ENCODE data around the gene CDH23.

CDH23 gene

GRCh38 chr10:71546220-71546619 lies 149.5 kb downstream of the CDH23 start:
- no peak for DNase-seq

- no peak for DNase-seq
Observed at GRCh38 chr10:71547312-71547711, 150.6 kb downstream of the CDH23 start.

- no peak for DNase-seq
Observed at GRCh38 chr10:71547876-71548846, 151.4 kb downstream of the CDH23 start.

- DNase-seq, result no peak
Observed at GRCh38 chr10:71549766-71550533, 153.2 kb downstream of the CDH23 start.

- DNase-seq, result no peak
Observed at GRCh38 chr10:71550628-71551027, 153.9 kb downstream of the CDH23 start.

- DNase-seq, result no peak
Observed at GRCh38 chr10:71551970-71552369, 155.2 kb downstream of the CDH23 start.

GRCh38 chr10:71553432-71553831 lies 156.7 kb downstream of the CDH23 start:
- no peak for DNase-seq

- DNase-seq, result no peak
Observed at GRCh38 chr10:71554671-71555070, 158.0 kb downstream of the CDH23 start.

GRCh38 chr10:71555087-71555723 lies 158.5 kb downstream of the CDH23 start:
- DNase-seq, result no peak

- DNase-seq, result no peak
Observed at GRCh38 chr10:71555724-71556119, 159.0 kb downstream of the CDH23 start.

- no peak for DNase-seq
Observed at GRCh38 chr10:71558991-71559390, 162.3 kb downstream of the CDH23 start.

- no peak for DNase-seq
Observed at GRCh38 chr10:71561003-71561574, 164.4 kb downstream of the CDH23 start.

- no peak for DNase-seq
Observed at GRCh38 chr10:71562181-71562580, 165.5 kb downstream of the CDH23 start.

GRCh38 chr10:71562904-71563303 lies 166.2 kb downstream of the CDH23 start:
- DNase-seq, result no peak

- no peak for DNase-seq
Observed at GRCh38 chr10:71564194-71564820, 167.6 kb downstream of the CDH23 start.

- DNase-seq, result no peak
Observed at GRCh38 chr10:71565284-71566000, 168.7 kb downstream of the CDH23 start.

- no peak for DNase-seq
Observed at GRCh38 chr10:71567006-71567405, 170.3 kb downstream of the CDH23 start.

- no peak for DNase-seq
Observed at GRCh38 chr10:71568896-71569492, 172.3 kb downstream of the CDH23 start.

GRCh38 chr10:71569775-71570588 lies 173.3 kb downstream of the CDH23 start:
- DNase-seq, result peak; percentile 36

GRCh38 chr10:71571460-71572175 lies 174.9 kb downstream of the CDH23 start:
- no peak for DNase-seq
